Ishikawa (cell line): Measurements from ENCODE around the gene HERC3.

ENCODE experiments used
- CEBPB ChIP-seq: IDR thresholded peaks from 2 replicates; pipeline ENCODE4 v1.6.1; 2012
- CREB1 ChIP-seq: IDR thresholded peaks from 2 replicates; pipeline ENCODE4 v1.6.1; 2012; ENCODE audit warnings: low read depth
- EGR1 ChIP-seq: IDR thresholded peaks from 2 replicates; pipeline ENCODE4 v1.6.1; 2012
- EP300 ChIP-seq: IDR thresholded peaks from 2 replicates; pipeline ENCODE4 v1.6.1; 2012; ENCODE audit warnings: borderline replicate concordance
- FOXM1 ChIP-seq: IDR thresholded peaks from 2 replicates; pipeline ENCODE4 v1.6.1; 2012; ENCODE audit warnings: low read depth, borderline replicate concordance
- MAX ChIP-seq: IDR thresholded peaks from 2 replicates; pipeline ENCODE4 v1.6.1; 2012
- NFIC ChIP-seq: IDR thresholded peaks from 2 replicates; pipeline ENCODE4 v1.6.1; 2012
- RAD21 ChIP-seq: IDR thresholded peaks from 2 replicates; pipeline ENCODE4 v1.6.1; 2012; ENCODE audit warnings: low read depth
- REST ChIP-seq: IDR thresholded peaks from 2 replicates; pipeline ENCODE4 v1.6.1; 2012; ENCODE audit warnings: low read depth, mild to moderate bottlenecking
- TAF1 ChIP-seq: IDR thresholded peaks from 2 replicates; pipeline ENCODE4 v1.6.1; 2012; ENCODE audit warnings: low read depth, mild to moderate bottlenecking
- TCF12 ChIP-seq: IDR thresholded peaks from 2 replicates; pipeline ENCODE4 v1.6.1; 2012; ENCODE audit warnings: low read depth
- TEAD4 ChIP-seq: IDR thresholded peaks from 2 replicates; pipeline ENCODE4 v1.6.1; 2012
- YY1 ChIP-seq: IDR thresholded peaks from 2 replicates; pipeline ENCODE4 v1.6.1; 2012; ENCODE audit warnings: low read depth
- ZBTB7A ChIP-seq: IDR thresholded peaks from 2 replicates; pipeline ENCODE4 v1.6.1; 2012; ENCODE audit warnings: low read depth
- TF ChIP-seq, protein P1 (sequence below): IDR thresholded peaks from 2 replicates; pipeline ENCODE4 v1.6.1; 2012

HERC3 gene

DNA sequence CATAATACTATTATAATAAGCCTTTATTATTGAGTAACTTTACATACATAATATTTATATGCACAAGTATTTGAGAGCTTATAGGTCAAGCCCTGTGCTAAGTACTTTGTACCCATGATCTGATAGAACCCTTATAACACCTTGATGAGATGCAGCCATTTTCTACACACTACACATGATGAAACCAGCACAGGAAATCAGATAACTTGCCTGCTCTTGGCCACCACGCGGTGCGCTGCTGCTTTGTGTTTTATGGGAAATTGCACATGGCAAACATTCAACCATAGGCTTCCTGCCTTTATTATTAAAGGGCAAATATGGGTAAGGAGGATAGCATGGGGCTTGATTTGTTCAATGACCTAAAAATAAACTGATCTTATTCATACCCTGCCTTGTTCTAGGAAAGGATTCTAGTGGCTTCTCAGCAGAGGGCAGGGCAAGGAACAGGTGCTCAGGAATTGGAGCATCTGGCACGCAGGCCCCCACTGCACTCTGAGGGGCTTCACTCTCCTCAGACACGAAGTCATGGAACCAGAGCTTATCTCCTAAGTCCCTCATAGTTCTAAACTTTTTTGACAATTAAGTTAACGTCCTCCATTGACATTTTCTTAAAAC, 137.0 kb downstream of the HERC3 start:
- no peak for TF ChIP-seq MAX
- TF ChIP-seq TCF12: no peak
- TF ChIP-seq ZBTB7A: no peak
- no peak for TF ChIP-seq CEBPB
- no peak for TF ChIP-seq FOXM1
- no peak for TF ChIP-seq REST

GRCh38 chr4:88730811-88731210, 138.5 kb downstream of the HERC3 start:
- TF ChIP-seq NFIC (no peak), TAF1 (no peak), RAD21 (no peak), EGR1 (no peak)

DNA sequence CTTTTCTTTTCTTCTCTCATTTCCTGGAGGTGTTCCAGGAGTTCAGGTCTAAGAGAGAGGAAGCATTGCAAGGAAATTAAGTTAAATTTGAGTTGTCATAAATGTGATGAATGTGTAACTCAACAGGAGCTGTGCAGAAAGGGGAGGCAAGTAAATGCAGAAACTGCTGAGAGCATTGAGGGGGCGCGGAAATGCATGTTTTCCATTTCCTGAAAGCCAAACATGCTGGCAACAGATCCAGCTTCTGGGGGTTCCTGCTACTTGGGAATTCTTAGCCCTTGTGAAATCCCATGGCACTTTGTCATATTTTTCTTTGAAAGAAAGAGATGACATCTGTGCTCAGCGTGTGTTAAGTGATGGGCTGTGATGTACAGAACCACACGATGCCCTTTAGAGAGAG, 139.1 kb downstream of the HERC3 start:
- TF ChIP-seq EP300 (no peak), CEBPB (no peak), YY1 (no peak), FOXM1 (no peak), RAD21 (no peak)

DNA sequence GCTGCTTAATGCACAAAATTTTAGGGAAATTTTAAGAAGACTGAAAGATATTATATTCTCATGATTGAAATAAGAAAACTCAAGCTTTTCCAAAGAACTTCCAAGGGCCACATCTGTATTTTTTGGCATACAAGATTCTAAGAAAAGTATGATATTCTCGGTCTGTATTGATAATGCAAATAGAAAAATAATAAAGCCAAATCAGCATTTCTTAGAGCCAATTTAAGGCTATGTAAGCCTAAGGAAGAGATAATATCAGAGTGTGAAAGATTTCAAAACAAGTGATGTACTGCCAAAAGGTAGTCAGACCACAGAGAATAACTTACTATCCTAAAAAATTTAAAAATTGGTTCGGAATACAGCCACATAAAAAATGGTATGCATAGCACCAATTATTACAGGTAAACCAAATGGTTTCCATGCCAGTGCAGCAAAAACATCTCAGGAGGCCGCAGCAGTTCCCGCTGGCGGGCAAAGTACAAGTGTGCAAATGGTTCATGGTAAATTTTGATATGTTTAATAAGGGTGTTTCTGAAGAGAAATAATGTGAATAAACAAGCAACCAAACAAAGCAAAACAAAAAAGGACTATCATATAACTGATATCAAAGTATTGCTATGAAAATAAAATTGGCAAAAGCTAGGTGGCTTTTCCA, 140.6 kb downstream of the HERC3 start:
- no peak for TF ChIP-seq MAX

DNA sequence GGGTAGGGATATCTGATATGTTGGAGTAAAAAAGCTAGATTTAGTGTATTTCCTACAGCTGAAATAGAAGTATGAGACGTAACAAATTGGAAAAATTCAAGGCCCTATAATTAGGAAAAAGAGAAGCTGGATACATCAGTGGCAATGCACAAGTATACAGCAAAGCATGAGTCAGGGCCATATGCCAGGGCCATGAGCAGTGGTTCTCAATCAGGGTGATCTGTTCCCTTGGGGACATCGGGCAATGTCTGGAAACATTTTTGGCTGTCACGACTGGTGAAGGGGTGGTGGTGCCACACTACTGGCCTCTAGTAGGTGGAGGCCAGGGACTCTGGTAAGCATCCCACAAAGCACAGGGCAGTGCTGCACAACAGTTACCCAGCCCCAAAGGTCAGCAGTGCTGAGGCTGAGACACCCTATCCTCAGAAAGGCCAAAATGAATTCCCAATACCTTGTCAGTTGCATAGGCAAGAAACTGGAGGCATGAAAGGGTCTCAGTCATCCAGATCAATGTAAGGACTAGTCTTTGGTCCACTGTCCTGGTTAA, 142.2 kb downstream of the HERC3 start:
- TF ChIP-seq, protein P1, sequence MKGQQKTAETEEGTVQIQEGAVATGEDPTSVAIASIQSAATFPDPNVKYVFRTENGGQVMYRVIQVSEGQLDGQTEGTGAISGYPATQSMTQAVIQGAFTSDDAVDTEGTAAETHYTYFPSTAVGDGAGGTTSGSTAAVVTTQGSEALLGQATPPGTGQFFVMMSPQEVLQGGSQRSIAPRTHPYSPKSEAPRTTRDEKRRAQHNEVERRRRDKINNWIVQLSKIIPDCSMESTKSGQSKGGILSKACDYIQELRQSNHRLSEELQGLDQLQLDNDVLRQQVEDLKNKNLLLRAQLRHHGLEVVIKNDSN: no peak
- TF ChIP-seq NFIC: no peak
- TF ChIP-seq EGR1: no peak
- no peak for TF ChIP-seq TEAD4
- TF ChIP-seq CEBPB: no peak
- no peak for TF ChIP-seq FOXM1
- TF ChIP-seq REST: no peak
- no peak for TF ChIP-seq MAX
- no peak for TF ChIP-seq ZBTB7A
- no peak for TF ChIP-seq EP300
- no peak for TF ChIP-seq TCF12
- TF ChIP-seq TAF1: no peak
- no peak for TF ChIP-seq CREB1
- TF ChIP-seq YY1: no peak

GRCh38 chr4:88735564-88735963, 143.3 kb downstream of the HERC3 start:
- TF ChIP-seq RAD21: no peak
- no peak for TF ChIP-seq CEBPB
- TF ChIP-seq EP300: no peak
- TF ChIP-seq ZBTB7A: no peak
- TF ChIP-seq TEAD4: no peak
- no peak for TF ChIP-seq MAX
- no peak for TF ChIP-seq CREB1
- TF ChIP-seq TCF12: no peak
- TF ChIP-seq FOXM1: no peak
- no peak for TF ChIP-seq REST
